ENCODE measurements around the gene SLC22A4.
A peak's percentile ranks its signal among the peaks of the same experiment; 100 is the strongest.

SLC22A4 gene

GRCh38 chr5:132380741-132381140 is 86.5 kb downstream of the SLC22A4 start:
- no peak for TF ChIP-seq CTCF (IDR thresholded peaks at IDR 0.05)

GRCh38 chr5:132381614-132382013 is 87.4 kb downstream of the SLC22A4 start:
- no peak for TF ChIP-seq CTCF (IDR thresholded peaks at IDR 0.05)

GRCh38 chr5:132383261-132383660 is 89.1 kb downstream of the SLC22A4 start:
- no peak for TF ChIP-seq CTCF (IDR thresholded peaks at IDR 0.05)

DNA sequence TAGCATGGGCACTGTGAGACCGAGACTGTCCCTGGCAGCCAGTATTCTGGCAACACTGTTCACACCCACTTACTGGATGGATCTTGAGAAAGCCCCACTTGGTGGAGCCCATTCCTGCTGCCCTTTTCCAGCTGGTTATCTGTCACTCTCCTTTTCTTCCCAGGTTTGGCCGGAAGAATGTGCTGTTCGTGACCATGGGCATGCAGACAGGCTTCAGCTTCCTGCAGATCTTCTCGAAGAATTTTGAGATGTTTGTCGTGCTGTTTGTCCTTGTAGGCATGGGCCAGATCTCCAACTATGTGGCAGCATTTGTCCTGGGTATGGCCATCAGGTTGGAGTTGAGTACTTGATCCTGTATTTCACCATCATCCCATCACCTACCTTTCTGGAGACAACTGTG is 89.8 kb downstream of the SLC22A4 start:
- TF ChIP-seq CTCF (IDR thresholded peaks at IDR 0.05): no peak

DNA sequence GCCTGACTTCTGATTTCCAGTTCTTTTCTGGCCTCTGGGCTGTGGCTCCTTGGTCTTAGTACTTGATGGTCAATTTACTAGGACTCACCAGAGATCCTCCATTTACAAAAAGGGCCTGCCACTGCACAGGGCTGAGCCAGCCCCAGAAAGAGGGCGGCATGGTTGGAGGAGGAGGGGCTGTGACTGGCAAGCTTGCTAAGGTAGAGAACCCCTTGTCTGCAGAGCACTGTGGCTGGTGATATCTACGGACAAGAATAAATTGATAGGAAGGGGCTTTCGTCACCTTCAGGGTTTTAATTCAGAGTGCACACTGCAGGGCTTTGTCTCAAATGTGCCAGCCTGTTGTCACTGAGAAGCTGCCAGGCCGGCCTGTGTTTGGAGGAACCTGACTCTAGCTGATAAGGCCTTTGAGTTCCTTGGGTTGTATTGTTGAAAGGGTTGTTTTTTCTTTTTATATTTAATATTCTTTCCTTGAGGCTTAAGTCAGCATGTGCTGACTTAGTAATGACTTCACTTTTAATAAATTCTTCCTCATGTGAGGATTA is 90.4 kb downstream of the SLC22A4 start:
- no peak for TF ChIP-seq CTCF (IDR thresholded peaks at IDR 0.05)

- TF ChIP-seq CTCF (IDR thresholded peaks at IDR 0.05): peak; percentile 85
These were observed 91.3 kb downstream of the SLC22A4 start for GRCh38 chr5:132385326-132386105.

GRCh38 chr5:132386644-132387286 is 92.6 kb downstream of the SLC22A4 start:
- peak; percentile 73 for TF ChIP-seq CTCF (IDR thresholded peaks at IDR 0.05)
